ENCODE measurements around the gene CTSE. TPM values are rescaled to one million over a fixed set of nuclear protein-coding genes. Genes with fewer than 3 reads are reported as not detected.
"Not testable (repeated sequence)": the region's sequence is repeated elsewhere in the genome, so short reads cannot be mapped to it uniquely, and the experiment has no call there.

Gene CTSE
- total and polyA plus RNA-seq, 2 experiments from 2014 or later: not detected

DNA sequence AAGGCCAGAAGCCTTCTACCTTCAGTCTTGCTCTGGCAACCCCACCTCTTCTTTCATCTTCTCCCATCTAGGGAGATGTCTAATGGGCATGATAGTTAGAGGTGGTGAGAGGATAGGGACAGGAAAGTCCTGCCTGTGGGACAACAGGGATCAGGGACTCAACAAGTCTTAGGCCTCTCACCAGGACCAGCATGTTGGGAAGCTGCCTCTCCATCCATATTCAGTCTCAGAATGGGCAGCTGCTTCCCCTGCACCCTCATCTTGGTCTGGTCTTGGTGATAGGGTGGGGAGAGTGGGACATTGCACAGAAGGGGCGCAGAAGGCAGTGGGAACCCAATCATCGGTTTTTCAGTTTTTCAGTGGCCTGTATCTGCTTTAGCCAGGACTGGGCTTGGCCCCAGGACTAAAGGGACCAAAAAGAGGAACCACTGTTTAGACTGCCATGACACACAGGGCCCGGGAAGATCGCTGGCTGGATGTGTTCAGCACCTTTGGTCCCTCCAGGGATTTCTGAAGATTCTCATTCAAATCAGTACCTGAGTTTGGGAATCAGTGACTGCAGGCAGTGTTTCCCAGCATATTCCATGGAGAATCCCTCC lies 42.0 kb upstream of the CTSE start:
- Histone ChIP-seq H3K4me3 (no peak overlapping the region), H3K27ac (ENCODE audit: low read depth) (no peak overlapping the region), H3K4me2 (no peak overlapping the region), H3K79me2 (replicated peaks; ENCODE audit: insufficient read depth) (no peaks in the 10 kb centered on the region), H3K4me1 (ENCODE audit: insufficient read depth) (no peaks in the 10 kb centered on the region), H3K9me2 (ENCODE audit: insufficient read depth) (no peaks in the 10 kb centered on the region), H3K27me3 (ENCODE audit: insufficient read depth) (no peaks in the 10 kb centered on the region), H4K20me1 (replicated peaks; ENCODE audit: insufficient read depth) (no peaks in the 10 kb centered on the region), H3K36me3 (ENCODE audit: insufficient read depth) (no peaks in the 10 kb centered on the region), H2AFZ (no peak overlapping the region), H3F3A (replicated peaks; ENCODE audit: low read depth) (no peaks in the 10 kb centered on the region)
- DNase-seq (ENCODE audit: low spot score) (no peak), ATAC-seq (no peak)
- Mint-ChIP-seq H3K9me3 (peaks cover 28% of the 10 kb centered on the region), H3K27ac (no peak overlapping the region), H3K4me3 (no peak overlapping the region), H3K4me1 (peaks cover 10% of the 10 kb centered on the region; the same call in 2 of the 3 replicates), H3K27me3 (ENCODE audit: insufficient read depth, low read depth, poor library complexity) (peaks cover 2% of the 10 kb centered on the region), H3K36me3 (ENCODE audit: low read depth) (peaks cover 9% of the 10 kb centered on the region)
- TF ChIP-seq ZNF331 (CRISPR knock-in tag; IDR thresholded peaks at IDR 0.05; ENCODE audit: low read depth) (no peak), POLR2AphosphoS5 (IDR thresholded peaks at IDR 0.05; ENCODE audit: low read depth) (no peak), CREB1 (CRISPR knock-in tag; IDR thresholded peaks at IDR 0.05; ENCODE audit: low read depth) (no peak), EZH2phosphoT487 (IDR thresholded peaks at IDR 0.05; ENCODE audit: unreplicated experiment) (no peak)
- TF ChIP-seq, protein P1, sequence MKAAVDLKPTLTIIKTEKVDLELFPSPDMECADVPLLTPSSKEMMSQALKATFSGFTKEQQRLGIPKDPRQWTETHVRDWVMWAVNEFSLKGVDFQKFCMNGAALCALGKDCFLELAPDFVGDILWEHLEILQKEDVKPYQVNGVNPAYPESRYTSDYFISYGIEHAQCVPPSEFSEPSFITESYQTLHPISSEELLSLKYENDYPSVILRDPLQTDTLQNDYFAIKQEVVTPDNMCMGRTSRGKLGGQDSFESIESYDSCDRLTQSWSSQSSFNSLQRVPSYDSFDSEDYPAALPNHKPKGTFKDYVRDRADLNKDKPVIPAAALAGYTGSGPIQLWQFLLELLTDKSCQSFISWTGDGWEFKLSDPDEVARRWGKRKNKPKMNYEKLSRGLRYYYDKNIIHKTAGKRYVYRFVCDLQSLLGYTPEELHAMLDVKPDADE (IDR thresholded peaks at IDR 0.05): no peak
- TF ChIP-seq, protein P2, sequence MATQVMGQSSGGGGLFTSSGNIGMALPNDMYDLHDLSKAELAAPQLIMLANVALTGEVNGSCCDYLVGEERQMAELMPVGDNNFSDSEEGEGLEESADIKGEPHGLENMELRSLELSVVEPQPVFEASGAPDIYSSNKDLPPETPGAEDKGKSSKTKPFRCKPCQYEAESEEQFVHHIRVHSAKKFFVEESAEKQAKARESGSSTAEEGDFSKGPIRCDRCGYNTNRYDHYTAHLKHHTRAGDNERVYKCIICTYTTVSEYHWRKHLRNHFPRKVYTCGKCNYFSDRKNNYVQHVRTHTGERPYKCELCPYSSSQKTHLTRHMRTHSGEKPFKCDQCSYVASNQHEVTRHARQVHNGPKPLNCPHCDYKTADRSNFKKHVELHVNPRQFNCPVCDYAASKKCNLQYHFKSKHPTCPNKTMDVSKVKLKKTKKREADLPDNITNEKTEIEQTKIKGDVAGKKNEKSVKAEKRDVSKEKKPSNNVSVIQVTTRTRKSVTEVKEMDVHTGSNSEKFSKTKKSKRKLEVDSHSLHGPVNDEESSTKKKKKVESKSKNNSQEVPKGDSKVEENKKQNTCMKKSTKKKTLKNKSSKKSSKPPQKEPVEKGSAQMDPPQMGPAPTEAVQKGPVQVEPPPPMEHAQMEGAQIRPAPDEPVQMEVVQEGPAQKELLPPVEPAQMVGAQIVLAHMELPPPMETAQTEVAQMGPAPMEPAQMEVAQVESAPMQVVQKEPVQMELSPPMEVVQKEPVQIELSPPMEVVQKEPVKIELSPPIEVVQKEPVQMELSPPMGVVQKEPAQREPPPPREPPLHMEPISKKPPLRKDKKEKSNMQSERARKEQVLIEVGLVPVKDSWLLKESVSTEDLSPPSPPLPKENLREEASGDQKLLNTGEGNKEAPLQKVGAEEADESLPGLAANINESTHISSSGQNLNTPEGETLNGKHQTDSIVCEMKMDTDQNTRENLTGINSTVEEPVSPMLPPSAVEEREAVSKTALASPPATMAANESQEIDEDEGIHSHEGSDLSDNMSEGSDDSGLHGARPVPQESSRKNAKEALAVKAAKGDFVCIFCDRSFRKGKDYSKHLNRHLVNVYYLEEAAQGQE (IDR thresholded peaks at IDR 0.05; ENCODE audit: unreplicated experiment): no peak

DNA sequence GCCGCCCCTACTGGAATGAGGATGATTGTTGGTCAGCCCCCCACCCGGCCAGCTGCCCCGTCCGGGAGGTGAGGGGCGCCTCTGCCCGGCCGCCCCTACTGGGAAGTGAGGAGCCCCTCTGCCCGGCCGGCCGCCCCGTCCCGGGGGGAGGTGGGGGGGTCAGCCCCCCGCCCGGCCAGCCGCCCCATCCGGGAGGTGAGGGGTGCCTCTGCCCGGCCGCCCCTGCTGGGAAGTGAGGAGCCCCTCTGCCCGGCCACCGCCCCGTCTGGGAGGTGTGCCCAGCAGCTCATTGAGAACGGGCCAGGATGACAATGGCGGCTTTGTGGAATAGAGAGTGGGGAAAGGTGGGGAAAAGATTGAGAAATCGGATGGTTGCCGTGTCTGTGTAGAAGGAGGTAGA lies 40.8 kb upstream of the CTSE start:
- H3F3A ChIP-seq (replicated peaks; ENCODE audit: low read depth); ATAC-seq; H3K27me3 ChIP-seq (ENCODE audit: insufficient read depth); H3K36me3 Mint-ChIP-seq (ENCODE audit: low read depth); H3K4me3 Mint-ChIP-seq; H3K79me2 ChIP-seq (replicated peaks; ENCODE audit: insufficient read depth); H2AFZ ChIP-seq; H3K4me2 ChIP-seq; H3K27ac Mint-ChIP-seq; H3K9me2 ChIP-seq (ENCODE audit: insufficient read depth); H3K36me3 ChIP-seq (ENCODE audit: insufficient read depth); H3K4me3 ChIP-seq; DNase-seq (ENCODE audit: low spot score); H3K4me1 ChIP-seq (ENCODE audit: insufficient read depth); H3K27ac ChIP-seq (ENCODE audit: low read depth); H3K4me1 Mint-ChIP-seq; H4K20me1 ChIP-seq (replicated peaks; ENCODE audit: insufficient read depth); H3K27me3 Mint-ChIP-seq (ENCODE audit: insufficient read depth, low read depth, poor library complexity): not testable (repeated sequence)
- peaks cover 28% of the 10 kb centered on the region for H3K9me3 Mint-ChIP-seq

DNA sequence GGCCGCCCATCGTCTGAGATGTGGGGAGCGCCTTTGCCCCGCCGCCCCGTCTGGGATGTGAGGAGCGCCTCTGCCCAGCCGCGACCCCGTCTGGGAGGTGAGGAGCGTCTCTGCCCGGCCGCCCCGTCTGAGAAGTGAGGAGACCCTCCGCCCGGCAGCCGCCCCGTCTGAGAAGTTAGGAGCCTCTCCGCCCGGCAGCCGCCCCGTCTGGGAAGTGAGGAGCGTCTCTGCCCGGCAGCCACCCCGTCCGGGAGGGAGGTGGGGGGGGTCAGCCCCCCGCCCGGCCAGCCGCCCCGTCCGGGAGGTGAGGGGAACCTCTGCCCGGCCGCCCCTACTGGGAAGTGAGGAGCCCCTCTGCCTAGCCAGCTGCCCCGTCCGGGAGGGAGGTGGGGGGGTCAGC lies 40.3 kb upstream of the CTSE start:
- not testable (repeated sequence) for ATAC-seq; DNase-seq (ENCODE audit: low spot score); H3K27ac ChIP-seq (ENCODE audit: low read depth); H2AFZ ChIP-seq; H3K27me3 ChIP-seq (ENCODE audit: insufficient read depth); H3K4me3 Mint-ChIP-seq; H3K27me3 Mint-ChIP-seq (ENCODE audit: insufficient read depth, low read depth, poor library complexity); H3K4me3 ChIP-seq; H3K4me2 ChIP-seq; H4K20me1 ChIP-seq (replicated peaks; ENCODE audit: insufficient read depth); H3K36me3 Mint-ChIP-seq (ENCODE audit: low read depth); H3F3A ChIP-seq (replicated peaks; ENCODE audit: low read depth); H3K4me1 ChIP-seq (ENCODE audit: insufficient read depth); H3K27ac Mint-ChIP-seq; H3K36me3 ChIP-seq (ENCODE audit: insufficient read depth); H3K79me2 ChIP-seq (replicated peaks; ENCODE audit: insufficient read depth); H3K4me1 Mint-ChIP-seq; H3K9me2 ChIP-seq (ENCODE audit: insufficient read depth)
- peaks cover 28% of the 10 kb centered on the region for H3K9me3 Mint-ChIP-seq
